AG09309 (cell line): ENCODE measurements around the gene UNC119.

Source experiments
- DNase-seq: peaks from one replicate; pipeline ENCODE4 v3.0.0-alpha.2; 2010; ENCODE audit warnings: low read depth
- H3K4me3 ChIP-seq: 2 replicates; pipeline ENCODE4 v1.5.1; 2011; ENCODE audit warnings: mild to moderate bottlenecking, low read depth, low read length, moderate library complexity; ENCODE audit not compliant: control insufficient read depth
- TF ChIP-seq, protein P1 (sequence below): IDR thresholded peaks from 2 replicates; pipeline ENCODE4 v1.5.1; 2011; ENCODE audit warnings: mild to moderate bottlenecking, low read depth, low read length, inconsistent platforms; ENCODE audit not compliant: insufficient read depth, control insufficient read depth; ENCODE audit errors: missing control alignments

The UNC119 gene

DNA sequence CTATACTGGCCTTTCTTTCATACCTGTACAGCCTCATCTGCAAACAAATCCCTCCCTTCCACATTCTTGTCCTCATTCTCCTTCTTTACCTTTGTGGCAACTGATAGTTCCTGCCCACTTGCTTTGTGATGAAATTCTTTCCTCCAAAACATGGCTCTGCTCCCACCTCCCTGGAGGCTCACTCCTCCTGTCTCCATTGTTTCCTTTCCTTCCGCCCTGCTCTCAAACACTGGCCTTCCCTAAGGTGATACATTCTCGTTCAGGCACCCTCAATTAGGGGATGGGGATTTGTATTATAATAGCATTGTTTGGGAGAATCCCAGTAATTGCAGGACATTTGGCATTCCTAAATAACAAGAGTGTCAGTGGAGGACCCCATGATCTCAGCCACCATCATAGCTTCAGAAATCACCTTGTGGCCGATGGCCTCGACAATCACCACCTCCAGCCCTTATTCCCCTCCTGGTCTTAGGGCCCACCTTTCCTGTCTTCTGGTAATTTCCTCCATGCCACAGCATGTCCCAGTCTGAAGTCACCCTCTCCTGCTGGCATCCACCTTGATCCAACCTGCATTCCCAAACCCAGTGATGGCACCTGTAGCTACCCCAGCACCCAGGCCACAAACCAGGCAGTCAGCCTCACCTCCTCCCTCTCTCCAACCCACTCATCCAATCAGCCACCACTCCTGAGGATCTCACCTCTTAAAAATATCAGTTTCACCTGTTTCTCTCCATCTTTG, 7.9 kb downstream of the UNC119 start:
- no peak overlapping the region for H3K4me3 ChIP-seq
- DNase-seq: no peak
- TF ChIP-seq, protein P1, sequence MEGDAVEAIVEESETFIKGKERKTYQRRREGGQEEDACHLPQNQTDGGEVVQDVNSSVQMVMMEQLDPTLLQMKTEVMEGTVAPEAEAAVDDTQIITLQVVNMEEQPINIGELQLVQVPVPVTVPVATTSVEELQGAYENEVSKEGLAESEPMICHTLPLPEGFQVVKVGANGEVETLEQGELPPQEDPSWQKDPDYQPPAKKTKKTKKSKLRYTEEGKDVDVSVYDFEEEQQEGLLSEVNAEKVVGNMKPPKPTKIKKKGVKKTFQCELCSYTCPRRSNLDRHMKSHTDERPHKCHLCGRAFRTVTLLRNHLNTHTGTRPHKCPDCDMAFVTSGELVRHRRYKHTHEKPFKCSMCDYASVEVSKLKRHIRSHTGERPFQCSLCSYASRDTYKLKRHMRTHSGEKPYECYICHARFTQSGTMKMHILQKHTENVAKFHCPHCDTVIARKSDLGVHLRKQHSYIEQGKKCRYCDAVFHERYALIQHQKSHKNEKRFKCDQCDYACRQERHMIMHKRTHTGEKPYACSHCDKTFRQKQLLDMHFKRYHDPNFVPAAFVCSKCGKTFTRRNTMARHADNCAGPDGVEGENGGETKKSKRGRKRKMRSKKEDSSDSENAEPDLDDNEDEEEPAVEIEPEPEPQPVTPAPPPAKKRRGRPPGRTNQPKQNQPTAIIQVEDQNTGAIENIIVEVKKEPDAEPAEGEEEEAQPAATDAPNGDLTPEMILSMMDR: no peak

DNA sequence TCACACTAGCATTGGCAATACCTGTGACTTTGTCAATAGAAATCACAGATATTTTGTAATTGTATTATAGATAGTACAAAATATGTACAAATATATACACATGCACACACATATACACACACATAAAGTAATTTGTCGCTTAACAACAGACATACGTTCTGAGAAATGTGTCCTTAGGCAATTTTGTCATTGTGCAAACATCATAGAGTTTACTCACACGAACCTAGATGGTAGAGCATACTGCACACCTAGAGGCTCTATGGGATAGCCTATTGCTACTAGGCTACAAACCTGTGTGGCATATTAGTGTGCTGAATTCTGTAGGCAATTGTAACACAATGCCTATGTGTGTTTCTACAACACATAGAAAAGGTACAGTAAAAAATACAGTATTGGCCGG, 11.0 kb downstream of the UNC119 start:
- TF ChIP-seq, protein P1: no peak
- no peak overlapping the region for H3K4me3 ChIP-seq
- DNase-seq: no peak

DNA sequence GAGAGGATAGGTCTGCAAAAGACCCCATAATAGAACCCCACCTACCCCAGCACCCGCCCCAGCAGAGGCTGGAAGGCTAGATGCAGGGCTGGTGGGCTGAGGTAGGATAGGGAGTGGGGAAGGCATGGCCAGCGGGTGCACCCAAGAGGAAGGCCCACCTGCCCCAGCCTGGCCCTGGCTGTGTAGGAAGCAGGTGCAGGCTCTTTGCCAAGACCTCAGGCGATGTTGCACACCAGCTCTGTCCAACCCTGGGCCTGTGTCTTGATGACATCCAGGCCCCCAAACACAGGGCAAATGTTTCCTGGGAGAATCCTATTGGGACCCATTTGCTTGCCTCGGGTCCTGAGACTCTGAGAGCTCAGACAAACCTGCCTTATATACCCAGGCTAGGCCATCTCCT, 12.2 kb downstream of the UNC119 start:
- no peak overlapping the region for H3K4me3 ChIP-seq
- TF ChIP-seq, protein P1: no peak
- DNase-seq: no peak

DNA sequence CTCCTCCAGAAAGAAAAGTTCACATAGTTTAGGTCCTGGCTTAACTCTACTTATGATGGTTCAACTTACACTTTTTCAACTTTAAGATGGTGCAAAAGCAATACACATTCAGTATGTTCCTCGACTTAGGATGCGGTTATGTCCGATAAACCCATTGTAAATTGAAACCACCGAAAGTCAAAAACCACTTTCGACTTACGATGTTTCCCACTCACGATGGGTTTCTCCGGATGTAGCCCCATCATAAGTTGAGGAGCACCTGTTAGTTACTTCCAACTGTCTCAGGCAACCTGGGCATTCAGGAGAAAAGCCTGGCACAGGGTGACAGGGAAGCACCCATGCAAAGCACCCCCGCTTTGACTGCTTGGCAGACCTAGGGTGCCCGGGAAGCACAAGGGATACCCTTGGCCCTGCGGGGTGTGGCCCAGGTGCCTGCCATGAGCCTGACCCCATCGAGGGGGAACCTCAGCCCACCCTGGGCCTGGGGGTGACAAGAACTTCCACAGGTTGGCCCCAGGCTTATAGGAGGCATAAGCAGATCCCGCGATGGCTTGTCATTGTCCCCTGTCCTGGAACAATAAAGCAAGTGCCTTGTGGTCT, 14.0 kb downstream of the UNC119 start:
- H3K4me3 ChIP-seq: no peak overlapping the region
- no peak for DNase-seq
- TF ChIP-seq, protein P1: no peak

DNA sequence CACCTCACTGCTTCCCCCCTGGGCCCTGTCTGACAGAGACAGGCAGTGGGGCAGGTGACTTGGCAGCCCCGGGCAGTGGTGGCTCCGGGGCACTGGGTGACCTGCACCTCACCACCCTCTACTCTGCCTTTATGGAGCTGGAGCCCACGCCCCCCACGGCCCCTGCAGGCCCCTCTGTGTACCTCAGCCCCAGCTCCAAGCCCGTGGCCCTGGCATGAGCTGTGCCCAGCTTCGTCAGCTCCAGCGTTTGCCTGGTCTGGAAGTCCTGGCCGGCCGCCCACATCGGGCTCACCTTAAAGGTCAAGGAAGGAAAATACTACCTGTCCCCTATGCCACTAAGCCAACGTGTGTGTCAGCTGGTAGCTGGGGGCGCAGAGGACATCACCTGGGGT, 15.2 kb downstream of the UNC119 start:
- H3K4me3 ChIP-seq: no peak overlapping the region
- no peak for DNase-seq
- TF ChIP-seq, protein P1: no peak

DNA sequence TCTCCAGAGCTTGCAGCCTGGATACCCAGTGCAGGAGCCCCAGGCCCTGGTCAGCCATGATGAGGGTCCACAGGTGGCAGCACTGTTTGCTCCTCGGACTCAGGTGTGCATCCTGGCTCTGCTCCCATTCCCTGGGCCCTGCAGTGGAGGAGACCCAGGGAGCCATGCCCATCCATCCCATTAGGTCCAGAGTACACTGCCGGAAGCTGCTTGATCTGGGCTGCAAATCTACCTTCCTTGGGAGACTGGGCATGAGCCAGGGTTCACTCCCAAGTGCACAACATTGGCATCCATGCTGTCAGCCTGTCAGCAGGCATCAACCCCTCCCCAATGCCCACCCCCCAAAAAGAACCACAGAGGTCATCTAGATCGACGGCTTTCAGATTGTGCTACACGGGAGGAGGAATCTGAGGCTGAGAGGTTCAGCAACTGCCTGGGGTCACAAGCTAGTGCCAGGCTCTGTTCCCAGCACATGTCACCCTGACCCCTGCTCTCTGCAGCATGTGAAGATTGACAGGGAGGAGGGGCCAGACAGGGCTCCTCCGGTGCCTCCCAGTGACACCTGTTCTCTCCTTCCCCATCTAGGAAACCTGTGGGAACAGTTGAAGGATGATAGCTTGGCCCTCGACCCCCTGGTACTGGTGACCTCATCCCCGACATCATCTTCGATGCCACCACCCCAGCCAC, 15.7 kb downstream of the UNC119 start:
- DNase-seq: no peak
- no peak overlapping the region for H3K4me3 ChIP-seq
- TF ChIP-seq, protein P1: no peak
